GM19463 (cell line): Measurements from ENCODE around the gene TMEM215.

Experiments
- ATAC-seq: cut with Tn5 transposase; IDR thresholded peaks from one replicate; pipeline ENCODE4 v1.9.1; 2021; ENCODE audit warnings: mild to moderate bottlenecking, moderate library complexity; ENCODE audit not compliant: unreplicated experiment

Gene TMEM215

GRCh38 chr9:32832346-32832745 lies 49.0 kb downstream of the TMEM215 start:
- no peak for ATAC-seq
